Activated naive CD4-positive, alpha-beta T cell treated with anti-CD3 and anti-CD28 coated beads, Interleukin-2, amount 50 U/mL, for 16 hours (primary cell): ENCODE results near the gene SIK3.
"Not testable (repeated sequence)": the region's sequence is repeated elsewhere in the genome, so short reads cannot be mapped to it uniquely, and the experiment has no call there.

ENCODE experiments used
- DNase-seq: peaks from one replicate; pipeline ENCODE4 v3.0.0-alpha.2; 2020

The SIK3 gene

DNA sequence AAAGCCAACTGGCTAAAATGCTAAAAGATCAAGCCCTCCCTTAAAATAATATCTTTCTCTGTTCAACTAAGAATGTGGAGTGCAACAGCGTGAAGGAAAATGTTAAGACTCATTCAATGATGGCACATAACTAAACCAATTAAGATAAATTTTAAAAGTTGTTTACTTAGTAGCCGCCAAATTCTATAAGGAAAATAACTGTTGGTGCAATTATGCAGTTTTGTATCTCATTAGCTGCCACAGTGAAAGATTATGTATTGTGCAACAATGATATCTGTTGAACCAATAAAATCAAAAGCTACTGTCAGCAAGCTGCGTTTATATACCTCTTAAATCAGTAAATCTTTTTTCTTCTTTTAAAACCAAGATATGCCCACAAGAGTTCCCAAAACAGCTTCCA is 55.5 kb downstream of the SIK3 start:
- no peak for DNase-seq

DNA sequence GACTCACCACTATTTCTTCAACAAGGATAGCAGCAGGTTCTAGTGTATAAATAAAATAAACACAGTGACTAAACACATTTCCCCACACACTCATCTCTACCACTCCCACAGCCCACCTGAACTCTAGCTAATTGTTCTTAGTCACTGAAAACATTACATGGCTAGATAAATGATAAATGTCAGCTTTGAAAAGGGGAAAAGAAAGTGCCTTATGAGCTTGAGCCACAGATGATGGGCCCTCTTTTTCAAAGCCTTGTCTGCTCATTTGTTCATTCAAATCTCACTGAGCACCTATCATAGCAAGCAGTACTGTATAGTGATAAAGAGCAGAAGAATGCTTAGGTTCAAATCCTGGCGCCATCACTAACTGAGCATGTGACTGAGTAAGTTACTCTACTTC is 58.3 kb downstream of the SIK3 start:
- peak; percentile 36 for DNase-seq

DNA sequence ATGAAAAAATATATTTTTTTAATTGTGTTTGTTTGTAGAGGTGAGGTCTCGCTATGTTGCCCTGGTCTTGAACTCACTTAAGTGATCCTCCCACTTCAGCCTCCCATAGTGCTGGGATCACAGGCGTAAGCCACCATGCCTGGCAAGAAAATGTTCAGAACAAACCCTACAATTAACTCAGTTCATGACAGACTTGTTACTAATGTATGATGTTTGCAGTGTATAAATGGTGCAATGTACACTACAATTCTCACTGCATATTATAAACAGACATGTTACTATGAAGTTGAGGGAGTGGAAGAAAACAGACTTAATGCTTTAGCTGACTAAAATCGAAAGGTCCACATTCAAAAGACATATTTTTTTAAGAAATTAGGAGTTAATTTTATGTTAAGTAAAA is 59.0 kb downstream of the SIK3 start:
- DNase-seq, result no peak

DNA sequence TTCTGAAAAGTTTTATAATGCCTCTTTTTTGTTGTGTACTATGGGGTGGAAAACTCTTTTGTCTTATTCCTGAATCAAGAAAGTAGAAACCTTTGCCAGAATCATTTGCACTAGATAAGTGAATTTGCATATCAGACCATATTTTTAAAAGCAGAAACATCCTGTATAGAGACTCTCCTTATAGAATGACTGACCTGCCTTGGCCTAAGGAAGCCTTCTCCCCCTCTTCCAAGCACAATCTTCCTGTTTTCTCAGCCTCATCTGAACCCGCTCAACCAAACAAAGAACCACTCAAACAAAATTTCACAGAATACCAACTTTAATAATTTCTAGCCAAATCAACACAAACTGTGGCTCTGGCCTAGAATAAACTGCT is 60.3 kb downstream of the SIK3 start:
- no peak for DNase-seq

DNA sequence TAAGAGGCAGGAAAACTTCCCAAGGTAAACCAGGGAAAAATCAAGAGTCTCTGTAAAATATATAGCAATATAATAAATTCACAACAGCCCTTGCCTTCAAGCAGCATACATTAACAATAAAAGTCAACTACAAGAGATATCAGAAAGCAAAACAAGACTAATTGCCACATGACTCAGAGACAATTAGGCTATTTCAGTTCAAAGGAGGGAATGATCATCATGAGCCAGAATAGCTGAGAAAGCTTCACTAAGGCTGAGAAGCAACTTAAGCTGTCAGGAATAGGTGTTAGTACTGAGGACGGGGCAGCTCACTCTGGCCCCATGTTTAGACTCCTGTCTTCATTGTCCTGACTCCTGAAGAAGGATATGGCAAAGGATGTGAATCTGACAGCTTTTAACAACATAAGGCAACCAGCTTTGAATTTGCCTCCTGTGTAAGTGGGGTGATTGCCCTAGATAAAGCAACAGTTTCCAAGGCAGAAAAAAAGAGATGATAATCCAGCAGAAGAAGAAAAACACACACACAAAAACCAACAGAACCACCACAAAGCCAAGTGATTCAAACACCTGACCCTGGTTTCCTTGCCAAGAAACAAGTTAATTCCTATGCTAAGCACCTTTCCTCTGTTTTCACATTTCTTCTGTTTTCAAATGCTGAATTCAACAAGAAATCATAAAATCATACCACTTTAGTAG is 60.8 kb downstream of the SIK3 start:
- no peak for DNase-seq

DNA sequence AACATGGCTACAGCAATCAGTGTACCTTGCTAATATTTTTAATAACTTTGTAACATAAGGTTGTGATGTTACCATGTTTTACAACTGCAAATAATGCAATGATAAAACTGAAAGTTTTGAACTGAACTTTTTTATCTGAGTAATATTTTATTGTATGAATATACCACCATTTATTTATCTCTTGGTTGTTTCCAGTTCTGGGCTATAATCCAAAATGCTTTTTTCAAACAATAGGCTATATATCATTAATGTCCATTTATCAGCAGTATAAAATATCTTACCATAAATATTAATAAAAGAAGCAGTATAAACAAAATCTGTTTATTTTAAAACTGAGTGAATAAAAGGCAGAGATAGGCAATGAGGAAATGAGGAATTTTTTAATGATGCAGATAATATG is 63.3 kb downstream of the SIK3 start:
- no peak for DNase-seq

DNA sequence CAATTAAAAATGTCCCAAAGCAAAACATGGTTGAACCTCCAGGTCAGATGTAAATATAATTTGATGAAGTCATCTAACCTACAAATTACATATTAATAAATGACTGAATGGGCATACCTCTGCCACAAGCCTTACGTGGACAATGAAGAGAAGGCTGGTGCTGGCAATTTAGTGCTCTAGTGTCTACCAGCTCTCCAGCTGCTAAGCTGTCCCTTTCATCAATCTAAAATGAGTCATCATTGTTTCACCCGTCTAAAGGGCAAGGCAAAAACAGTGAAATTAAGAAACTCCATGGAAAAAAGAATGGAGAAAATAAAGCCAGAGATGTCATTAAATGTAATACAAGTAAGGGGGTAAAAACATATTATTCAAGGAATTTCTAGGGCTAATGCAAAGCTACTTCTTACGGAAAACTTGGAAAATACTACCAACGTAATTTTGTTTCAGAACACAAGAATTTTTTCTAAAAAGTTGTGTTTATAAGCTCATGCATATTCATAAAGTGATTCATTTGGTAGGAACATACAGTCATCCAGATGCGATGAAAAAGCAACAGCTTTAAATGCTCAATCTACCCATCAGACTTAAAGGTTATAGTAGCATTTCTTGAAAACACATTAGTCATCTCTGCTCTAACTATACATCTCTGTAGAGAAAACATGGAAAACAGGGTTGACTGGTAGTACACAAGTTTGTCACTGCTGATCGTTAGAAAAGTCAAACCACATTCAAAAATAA is 71.5 kb downstream of the SIK3 start:
- no peak for DNase-seq

DNA sequence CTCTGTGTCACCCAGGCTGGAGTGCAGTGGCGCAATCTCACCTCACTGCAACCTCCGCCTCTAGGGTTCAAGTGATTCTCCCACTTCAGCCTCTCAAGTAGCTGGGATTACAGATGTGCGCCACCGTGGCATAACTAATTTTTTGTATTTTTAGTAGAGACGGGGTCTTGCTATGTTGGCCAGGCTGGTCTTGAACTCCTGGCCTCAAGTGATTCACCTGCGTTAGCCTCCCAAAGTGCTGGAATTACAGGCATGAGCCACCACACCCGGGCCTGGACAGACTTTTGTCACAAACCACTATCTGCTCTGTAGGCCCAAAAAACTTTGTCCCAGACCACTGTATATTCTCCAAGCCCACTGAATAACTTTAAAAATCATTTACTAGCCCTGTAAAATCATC is 74.5 kb downstream of the SIK3 start:
- DNase-seq, result not testable (repeated sequence)

DNA sequence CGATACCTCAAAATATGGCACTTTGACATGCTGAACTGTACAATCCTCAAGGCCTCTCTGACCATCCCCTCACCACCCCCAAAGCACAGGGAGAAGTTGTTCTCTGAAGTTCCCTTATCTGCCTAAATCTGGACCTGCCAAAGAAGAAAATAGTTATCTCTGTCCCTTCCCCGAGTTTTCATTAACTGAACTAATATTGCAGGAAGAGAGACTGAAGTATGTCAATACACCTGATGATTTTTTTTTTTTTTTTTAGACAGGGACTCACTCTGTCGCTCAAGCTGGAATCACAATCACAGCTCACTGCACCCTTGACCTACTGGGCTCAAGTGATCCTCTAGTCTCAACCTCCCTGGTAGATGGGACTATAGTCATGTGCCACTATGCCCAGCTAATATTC is 75.0 kb downstream of the SIK3 start:
- DNase-seq, result no peak

DNA sequence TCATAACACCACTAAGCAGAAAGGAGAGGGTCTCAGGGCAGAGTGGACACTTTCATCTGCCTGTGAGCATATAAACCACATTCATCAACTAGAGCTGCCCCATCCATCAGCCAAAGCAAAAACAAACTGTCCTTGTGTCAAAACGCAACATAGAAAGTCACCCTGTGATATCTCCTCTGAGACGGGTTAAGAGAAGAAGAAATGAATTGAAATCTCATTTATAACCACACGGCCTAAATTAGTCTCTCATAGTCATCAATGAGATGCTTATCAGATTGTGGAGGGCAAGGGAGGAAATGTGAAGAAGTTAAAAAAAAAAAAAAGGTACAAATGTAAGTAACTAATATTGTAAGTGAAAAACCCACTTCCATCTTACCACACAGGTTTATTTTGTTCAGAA is 75.7 kb downstream of the SIK3 start:
- no peak for DNase-seq

DNA sequence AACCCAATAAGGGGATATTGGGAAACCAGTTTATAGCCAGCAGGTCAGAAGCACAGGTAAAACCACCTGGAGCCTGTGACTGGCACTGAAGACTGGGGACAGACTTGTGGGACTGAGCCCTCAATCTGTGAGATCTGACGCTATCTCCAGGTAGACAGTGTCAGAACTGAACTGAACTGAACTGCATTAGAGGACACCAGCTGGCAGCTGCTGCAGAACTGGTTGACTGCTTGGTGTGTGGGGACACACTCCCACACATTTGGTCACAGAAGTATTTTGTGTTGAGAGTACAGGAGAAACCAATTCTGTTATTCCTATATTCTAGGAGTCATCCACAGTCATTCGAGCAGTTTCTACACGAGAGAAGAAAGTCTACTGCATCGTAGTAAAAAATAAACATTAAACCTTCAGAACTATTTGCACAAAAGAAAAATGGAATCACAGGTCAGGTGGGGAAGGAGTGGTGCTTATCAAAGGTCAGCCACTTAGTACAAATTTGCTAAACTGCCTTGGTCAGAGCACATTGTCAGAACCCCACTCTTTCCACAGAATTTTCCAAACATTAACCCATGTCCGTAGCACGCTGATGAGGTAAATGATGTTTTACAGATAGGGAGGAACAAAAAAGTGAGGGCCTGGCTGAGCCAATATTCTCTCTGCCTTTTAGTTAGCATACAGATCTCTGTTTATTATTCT is 77.2 kb downstream of the SIK3 start:
- DNase-seq, result no peak

DNA sequence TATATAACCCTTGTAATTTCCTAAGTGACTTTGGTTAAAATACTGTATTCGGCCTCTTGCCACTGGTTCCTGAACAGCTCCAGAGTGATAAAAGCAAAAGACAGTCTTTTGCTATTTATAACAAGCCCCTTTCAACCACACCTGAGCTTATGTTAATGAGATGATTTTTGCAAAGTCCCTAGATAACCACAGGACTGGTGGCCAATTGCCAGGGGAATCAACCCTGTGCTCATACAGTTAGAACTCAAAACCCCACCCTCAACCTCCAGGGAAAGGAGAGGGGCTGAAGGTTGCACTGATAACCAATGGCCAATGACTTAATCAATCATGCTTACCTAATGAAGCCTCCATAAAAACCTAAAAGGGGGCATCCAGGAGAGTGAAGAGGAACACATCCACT is 77.9 kb downstream of the SIK3 start:
- peak; percentile 38 for DNase-seq

DNA sequence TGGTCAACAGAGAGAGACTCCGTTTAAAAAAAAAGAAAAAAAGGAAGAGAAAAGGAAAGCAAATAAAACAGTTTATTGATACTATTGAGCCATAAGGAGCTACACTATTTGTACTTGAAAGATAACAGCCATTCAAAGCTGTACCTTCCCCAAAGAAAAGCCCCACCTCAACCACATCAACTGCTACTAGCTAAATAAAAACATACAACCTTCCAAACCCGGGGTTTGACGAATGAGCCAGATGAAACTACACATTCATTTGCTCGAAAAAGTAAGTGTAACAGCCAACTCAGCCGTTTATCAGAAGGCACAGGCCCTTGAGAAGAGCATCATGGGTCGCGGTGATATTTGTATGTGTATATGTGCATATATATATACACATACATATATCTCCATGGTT is 78.4 kb downstream of the SIK3 start:
- no peak for DNase-seq

DNA sequence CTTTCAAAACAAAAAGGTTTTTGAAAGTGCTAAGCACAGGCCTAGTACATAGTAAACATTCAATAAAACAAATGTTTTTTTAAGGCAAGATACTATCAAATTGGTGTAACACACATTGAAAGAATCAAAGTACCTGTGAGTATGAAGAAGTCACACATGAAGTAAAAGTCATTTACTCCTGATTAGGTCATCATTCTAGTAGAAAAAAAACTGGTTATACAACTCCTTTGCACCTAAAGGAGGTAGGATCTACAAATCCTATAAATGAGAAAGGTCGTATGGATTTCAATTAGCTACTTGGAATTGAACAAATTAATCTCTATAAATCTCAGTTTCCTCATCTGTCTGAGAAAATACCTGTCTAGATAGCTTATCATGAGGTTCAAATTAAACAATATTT is 80.8 kb downstream of the SIK3 start:
- DNase-seq, result no peak

DNA sequence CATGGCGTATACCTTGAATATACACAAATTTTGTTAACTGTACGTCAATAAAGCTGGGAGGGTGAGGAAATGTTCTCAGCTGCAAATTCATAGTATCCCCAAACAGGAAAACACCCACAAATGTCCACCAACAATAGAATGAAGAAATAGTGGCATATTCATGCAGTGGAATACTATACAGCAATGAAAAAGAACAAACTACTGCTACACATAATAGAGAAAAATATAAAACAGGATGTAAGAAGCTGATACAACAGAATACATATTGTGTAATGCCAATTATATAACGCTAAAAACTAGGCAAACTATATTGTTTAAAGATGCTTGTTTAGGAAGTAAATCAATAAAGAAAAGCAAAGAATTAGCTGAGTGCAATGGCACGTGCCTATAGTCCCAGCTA is 81.5 kb downstream of the SIK3 start:
- DNase-seq, result no peak

DNA sequence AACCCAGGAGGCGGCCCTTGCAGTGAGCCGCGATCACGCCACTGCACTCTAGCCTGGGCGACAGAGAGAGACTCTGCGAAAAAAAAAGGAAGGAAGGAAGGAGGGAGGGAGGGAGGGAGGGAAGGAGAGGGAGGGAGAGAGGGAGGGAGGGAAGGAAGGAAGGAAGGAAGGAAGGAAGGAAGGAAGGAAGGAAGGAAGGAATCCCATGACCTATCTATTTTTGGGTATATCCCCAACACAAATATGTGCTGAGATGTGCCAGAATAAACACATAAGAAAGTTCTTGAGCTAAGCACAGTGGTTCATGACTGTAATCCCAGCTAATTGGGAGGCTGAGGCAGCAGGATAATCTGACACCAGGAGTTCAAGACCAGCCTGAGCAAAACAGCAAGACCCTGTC is 82.0 kb downstream of the SIK3 start:
- DNase-seq, result no peak

DNA sequence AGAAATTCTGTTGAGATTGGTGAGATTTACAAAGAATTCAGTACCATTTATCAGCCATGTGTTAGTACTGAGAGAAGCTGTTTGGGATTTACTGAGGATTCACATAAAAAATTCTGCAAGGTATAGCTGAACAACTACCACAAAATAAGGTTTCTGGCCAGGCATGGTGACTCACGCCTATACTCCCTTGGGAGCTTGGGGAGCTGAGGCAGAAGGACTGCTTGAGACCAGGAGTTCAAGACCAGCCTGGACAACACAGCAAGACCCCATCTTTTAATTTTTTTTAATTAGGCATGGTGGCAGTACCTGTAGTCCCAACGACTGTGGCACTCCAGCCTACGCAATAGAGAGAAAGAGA is 86.7 kb downstream of the SIK3 start:
- no peak for DNase-seq

DNA sequence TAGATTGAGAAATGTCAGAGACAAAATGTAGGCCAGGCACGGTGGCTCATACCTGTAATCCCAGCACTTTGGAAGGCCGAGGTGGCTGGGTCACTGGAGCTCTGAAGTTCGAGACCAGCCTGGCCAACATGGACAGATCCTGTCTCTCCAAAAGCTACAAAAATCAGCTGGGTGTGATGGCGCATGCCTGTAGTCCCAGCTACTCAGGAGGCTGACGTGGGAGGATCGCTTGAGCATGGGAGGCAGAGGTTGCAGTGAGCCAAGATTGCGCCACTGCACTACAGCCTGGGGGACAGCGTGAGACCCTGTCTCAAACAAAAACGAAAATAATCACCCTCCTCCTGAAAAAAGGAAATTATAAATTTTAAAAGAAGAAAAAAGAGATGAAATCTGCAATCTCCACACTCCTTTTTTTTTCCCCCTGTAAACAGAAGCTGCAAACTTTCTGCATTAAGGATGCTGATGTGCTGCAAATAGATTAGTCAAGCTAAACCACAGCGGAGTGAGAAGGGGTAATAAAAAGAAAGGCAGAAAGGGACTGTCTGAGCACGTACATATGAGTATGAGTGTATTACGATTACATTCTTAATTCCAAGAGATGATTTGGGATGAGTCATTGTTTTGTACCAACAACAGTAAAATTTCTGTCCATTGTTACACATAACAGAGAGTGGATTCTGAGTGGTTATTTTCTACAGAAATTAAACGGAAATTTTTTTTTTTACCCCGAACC is 87.3 kb downstream of the SIK3 start:
- no peak for DNase-seq

DNA sequence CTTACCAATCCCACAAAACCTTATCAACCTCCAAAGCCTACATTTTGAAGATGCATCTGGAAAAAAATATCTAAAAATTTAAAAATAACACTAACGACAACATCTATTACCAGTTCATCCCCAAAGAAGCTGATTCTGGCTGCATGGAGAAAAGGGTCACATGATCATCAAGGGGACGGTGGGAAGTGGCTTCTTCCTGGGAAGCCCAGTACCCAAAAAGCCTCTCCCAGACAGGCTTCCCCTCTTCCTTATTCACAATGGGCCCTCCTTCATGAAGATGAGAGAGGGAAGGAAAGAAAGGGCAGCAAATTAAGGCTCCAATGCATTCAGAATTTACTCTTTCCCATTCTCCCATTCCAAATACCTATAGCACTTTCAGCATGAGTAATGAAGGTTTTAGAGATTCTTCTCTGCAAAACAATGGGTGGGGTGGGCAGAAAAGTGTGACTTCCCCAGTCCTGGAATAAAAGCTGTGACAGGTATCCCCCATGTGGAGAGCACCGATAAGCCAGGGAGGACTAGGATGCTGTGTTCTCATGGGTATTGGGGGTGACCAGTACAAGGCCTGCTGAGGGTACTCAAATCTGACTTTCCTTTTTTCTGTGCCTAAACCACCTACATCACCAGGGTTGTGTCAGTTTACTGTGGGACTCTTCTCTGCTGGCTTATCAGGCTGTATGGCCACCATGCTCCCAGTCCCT is 88.2 kb downstream of the SIK3 start:
- no peak for DNase-seq

DNA sequence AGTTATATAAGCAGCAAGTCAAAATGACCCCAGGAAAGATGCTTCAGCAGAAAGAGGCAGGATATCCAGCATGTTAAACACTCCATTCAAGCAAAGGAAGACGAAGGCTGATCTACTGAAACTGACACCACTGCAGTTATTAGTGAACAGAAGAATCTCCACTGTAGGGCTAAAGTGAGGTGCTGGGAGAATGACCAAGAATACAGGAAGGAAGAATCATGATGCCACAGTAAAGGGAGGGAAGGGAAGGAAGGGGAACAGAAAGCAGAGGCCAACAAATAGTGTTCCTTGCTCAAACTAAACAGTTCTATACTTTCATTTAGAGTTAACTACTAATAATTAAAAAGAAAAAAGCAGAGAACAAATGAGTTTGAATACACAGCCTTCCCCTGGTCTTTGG is 92.5 kb downstream of the SIK3 start:
- no peak for DNase-seq

DNA sequence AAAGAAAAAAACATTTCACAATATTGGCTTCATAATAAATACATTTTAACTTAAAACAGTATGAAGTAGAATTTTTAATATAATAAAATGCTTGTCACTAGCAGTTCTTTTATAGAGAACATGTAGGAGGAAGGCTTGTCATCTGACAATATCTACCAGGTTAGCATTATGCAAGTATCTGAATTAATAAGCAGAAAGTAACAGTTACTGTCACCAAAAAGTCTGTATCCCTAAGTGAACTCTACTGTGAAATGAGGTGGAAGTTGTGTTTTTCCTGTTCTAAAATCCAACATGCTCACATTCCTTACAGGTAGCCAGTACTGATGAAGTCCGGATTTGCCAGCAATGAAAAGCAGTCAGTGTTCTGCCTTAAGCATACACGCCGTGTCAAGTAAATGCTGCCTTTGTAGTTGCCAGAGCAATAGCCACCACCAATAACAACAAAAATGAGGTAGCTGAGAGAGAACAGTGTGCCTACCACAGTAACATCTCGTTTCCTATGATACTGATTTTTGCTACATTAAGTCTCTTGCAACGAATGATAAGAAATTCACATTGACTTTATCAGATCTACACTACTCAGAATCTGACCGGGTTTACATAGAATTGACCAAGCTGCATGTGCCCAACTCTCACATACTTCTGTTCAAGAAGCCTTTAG is 95.5 kb downstream of the SIK3 start:
- no peak for DNase-seq

DNA sequence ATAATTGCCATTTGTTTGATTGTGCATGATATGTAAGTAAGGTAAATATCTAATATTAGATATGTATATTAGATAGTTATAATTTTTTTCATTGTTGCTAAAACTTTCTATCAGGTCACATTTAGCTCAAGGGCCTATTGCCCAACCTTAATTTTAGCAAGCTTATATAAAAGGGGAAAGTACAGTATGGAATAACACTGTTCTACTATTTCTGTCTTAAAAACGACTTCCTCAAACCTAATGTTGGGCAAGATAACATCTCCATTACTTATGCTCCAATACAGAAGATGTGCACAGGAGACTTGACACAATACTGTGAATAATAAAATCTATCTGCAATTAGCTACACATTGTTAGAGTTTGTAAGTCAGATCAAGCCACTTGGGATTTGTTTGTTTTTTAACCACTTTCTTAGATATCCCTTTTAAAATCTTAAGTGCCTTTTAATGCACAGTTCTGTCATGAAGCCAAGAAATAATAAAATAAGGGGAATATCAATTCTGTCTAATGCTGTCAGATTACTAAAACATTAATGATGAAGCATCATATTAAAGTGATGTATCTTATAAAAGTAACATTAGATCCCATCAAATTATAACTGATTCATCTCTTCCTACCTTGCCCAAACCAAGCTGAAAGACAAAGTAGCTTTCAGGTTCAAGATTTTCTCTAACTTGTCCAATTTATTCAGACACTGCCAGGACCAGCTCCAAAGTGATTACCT is 98.1 kb downstream of the SIK3 start:
- no peak for DNase-seq
